Measurements from ENCODE around the gene VPS4A.

- TF ChIP-seq POLR2A (IDR thresholded peaks at IDR 0.05; ENCODE audit: low read depth) (no peak), CTCF (IDR thresholded peaks at IDR 0.05) (no peak), EP300 (IDR thresholded peaks at IDR 0.05) (no peak)
Observed at GRCh38 chr16:69321080-69321479, 9.9 kb downstream of the VPS4A start.

Measured in esophagus muscularis mucosa (tissue), 4 donors.